PFSK-1 (cell line): ENCODE results near the gene POLR1D.

Source experiments
- FOXP2 ChIP-seq: optimal IDR thresholded peaks from 2 replicates; pipeline ENCODE3; 2011; ENCODE audit warnings: borderline replicate concordance, control low read depth, inconsistent platforms; ENCODE audit not compliant: insufficient read depth; ENCODE audit errors: extremely low read length, extremely low read depth
- POLR2AphosphoS5 ChIP-seq: IDR thresholded peaks from 2 replicates; pipeline ENCODE4 v1.6.1; 2012; ENCODE audit warnings: low read depth, mild to moderate bottlenecking, control low read depth, low read length, moderate library complexity
- SIN3A ChIP-seq: IDR thresholded peaks from 2 replicates; pipeline ENCODE4 v1.6.1; 2012; ENCODE audit warnings: mild to moderate bottlenecking, low read length, moderate library complexity, borderline replicate concordance; ENCODE audit not compliant: insufficient read depth
- TAF1 ChIP-seq: IDR thresholded peaks from 2 replicates; pipeline ENCODE4 v1.6.1; 2012; ENCODE audit warnings: low read length, control low read depth, borderline replicate concordance; ENCODE audit not compliant: insufficient read depth
- TF ChIP-seq, protein P1 (sequence below), 2 experiments: IDR thresholded peaks; 2 replicates each; pipeline versions ENCODE4 v1.6.1 to v1.8.0; 2011 to 2012; ENCODE audit warnings: low read depth in 2 of 2, low read length in 2 of 2, control low read depth in 1 of 2, inconsistent platforms in 1 of 2, mild to moderate bottlenecking in 1 of 2, moderate library complexity in 1 of 2; ENCODE audit not compliant: insufficient read depth in 1 of 2

DNA sequence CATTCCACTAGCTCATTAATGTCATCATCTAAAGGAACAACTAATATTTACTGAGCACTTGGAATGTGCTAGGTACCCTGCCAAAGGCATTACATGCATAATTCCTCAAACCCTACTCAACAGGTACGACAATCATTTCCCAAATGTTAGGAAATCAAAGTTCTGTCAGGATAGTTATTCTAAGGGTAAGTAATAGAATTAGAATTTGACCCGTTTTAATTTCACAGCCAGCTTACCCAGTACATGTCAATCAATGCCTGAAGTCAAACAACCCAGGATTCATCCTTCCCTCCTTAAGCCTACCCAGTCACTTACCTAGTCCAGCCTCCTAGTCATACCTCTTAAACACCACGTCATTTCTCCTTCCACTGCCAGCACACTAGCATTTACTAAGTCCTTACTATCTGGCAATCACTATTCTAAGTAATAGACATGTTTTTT lies 3.8 kb upstream of the POLR1D start:
- TF ChIP-seq TAF1 (no peak), POLR2AphosphoS5 (no peak), FOXP2 (no peak), SIN3A (no peak)
- TF ChIP-seq, protein P1, sequence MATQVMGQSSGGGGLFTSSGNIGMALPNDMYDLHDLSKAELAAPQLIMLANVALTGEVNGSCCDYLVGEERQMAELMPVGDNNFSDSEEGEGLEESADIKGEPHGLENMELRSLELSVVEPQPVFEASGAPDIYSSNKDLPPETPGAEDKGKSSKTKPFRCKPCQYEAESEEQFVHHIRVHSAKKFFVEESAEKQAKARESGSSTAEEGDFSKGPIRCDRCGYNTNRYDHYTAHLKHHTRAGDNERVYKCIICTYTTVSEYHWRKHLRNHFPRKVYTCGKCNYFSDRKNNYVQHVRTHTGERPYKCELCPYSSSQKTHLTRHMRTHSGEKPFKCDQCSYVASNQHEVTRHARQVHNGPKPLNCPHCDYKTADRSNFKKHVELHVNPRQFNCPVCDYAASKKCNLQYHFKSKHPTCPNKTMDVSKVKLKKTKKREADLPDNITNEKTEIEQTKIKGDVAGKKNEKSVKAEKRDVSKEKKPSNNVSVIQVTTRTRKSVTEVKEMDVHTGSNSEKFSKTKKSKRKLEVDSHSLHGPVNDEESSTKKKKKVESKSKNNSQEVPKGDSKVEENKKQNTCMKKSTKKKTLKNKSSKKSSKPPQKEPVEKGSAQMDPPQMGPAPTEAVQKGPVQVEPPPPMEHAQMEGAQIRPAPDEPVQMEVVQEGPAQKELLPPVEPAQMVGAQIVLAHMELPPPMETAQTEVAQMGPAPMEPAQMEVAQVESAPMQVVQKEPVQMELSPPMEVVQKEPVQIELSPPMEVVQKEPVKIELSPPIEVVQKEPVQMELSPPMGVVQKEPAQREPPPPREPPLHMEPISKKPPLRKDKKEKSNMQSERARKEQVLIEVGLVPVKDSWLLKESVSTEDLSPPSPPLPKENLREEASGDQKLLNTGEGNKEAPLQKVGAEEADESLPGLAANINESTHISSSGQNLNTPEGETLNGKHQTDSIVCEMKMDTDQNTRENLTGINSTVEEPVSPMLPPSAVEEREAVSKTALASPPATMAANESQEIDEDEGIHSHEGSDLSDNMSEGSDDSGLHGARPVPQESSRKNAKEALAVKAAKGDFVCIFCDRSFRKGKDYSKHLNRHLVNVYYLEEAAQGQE (IDR thresholded peaks at IDR 0.05; ENCODE audit: insufficient read depth in 1 of 2, low read depth in 2 of 2, low read length in 2 of 2): no peak
